GM06990 (cell line): Measurements from ENCODE around the gene PLCG2.

Experiments
- DNase-seq: peaks from one replicate; pipeline ENCODE4 v3.0.0-alpha.2; 2011; ENCODE audit not compliant: insufficient read length; ENCODE audit errors: extremely low read depth
- H3K27me3 ChIP-seq: replicated peaks from 2 replicates; pipeline ENCODE4 v1.6.0; 2011; ENCODE audit warnings: low read length; ENCODE audit not compliant: control insufficient read depth, insufficient read depth
- H3K36me3 ChIP-seq: 2 replicates; pipeline ENCODE4 v1.5.1; 2011; ENCODE audit warnings: low read length; ENCODE audit not compliant: control insufficient read depth, insufficient read depth
- H3K4me3 ChIP-seq: replicated peaks from 2 replicates; pipeline ENCODE4 v1.5.1; 2011; ENCODE audit warnings: low read depth, mild to moderate bottlenecking, control low read depth, low read length
- CTCF ChIP-seq: IDR thresholded peaks from 2 replicates; pipeline ENCODE4 v1.5.1; 2011; ENCODE audit warnings: low read length, control low read depth, mild to moderate bottlenecking, inconsistent platforms; ENCODE audit not compliant: insufficient read depth, poor library complexity, severe bottlenecking

Gene PLCG2

GRCh38 chr16:81836279-81837054 is 57.4 kb downstream of the PLCG2 start:
- no peak for TF ChIP-seq CTCF
- no peaks in the 10 kb centered on the region for H3K27me3 ChIP-seq

GRCh38 chr16:81837312-81837751 is 58.2 kb downstream of the PLCG2 start:
- TF ChIP-seq CTCF, result no peak
- no peak overlapping the region; the same call in 1 of the 2 replicates for H3K4me3 ChIP-seq
- H3K27me3 ChIP-seq, result no peaks in the 10 kb centered on the region
- H3K36me3 ChIP-seq, result peaks cover 17% of the 10 kb centered on the region
- peak; percentile 70 for DNase-seq

More at GRCh38 chr16:81836279-81837054, 57.4 kb downstream of the PLCG2 start:
- peaks cover 15% of the 10 kb centered on the region for H3K36me3 ChIP-seq
- peak; percentile 70 for DNase-seq
- H3K4me3 ChIP-seq, result no peak overlapping the region

- Histone ChIP-seq H3K36me3 (peaks cover 17% of the 10 kb centered on the region), H3K27me3 (no peaks in the 10 kb centered on the region), H3K4me3 (no peak overlapping the region)
- DNase-seq, result peak; percentile 66
- no peak for TF ChIP-seq CTCF
These were observed 59.7 kb downstream of the PLCG2 start for GRCh38 chr16:81838794-81839193.

- H3K27me3 ChIP-seq, result no peaks in the 10 kb centered on the region
- no peak for TF ChIP-seq CTCF
- H3K36me3 ChIP-seq, result peaks cover 14% of the 10 kb centered on the region
- H3K4me3 ChIP-seq, result peak overlapping the region; percentile 22; the same call in 1 of the 2 replicates
- peak; percentile 67 for DNase-seq
These were observed 62.6 kb downstream of the PLCG2 start for GRCh38 chr16:81841722-81842121.

- DNase-seq, result no peak
These were observed 63.6 kb downstream of the PLCG2 start for GRCh38 chr16:81842564-81843242.

More at GRCh38 chr16:81842564-81843242, 63.6 kb downstream of the PLCG2 start:
- peaks cover 15% of the 10 kb centered on the region for H3K36me3 ChIP-seq
- H3K27me3 ChIP-seq, result no peaks in the 10 kb centered on the region
- no peak overlapping the region; the same call in 1 of the 2 replicates for H3K4me3 ChIP-seq
- TF ChIP-seq CTCF, result no peak
